ENCODE measurements around the gene DNAH10.

DNAH10 gene

GRCh38 chr12:123828120-123828519 is 66.0 kb downstream of the DNAH10 start:
- TF ChIP-seq ZNF274 (IDR thresholded peaks at IDR 0.05; ENCODE audit: low read depth, low read length), result no peak
- TF ChIP-seq YY1 (IDR thresholded peaks at IDR 0.05; ENCODE audit: insufficient read depth, insufficient read length), result no peak
- TF ChIP-seq SUZ12 (IDR thresholded peaks at IDR 0.05; ENCODE audit: extremely low read depth, insufficient read depth, insufficient read length), result no peak
- no peak for DNase-seq (ENCODE audit: low read depth, low spot score)
- H3K9me3 ChIP-seq (ENCODE audit: insufficient read depth, low read length), result peaks cover 46% of the 10 kb centered on the region

GRCh38 chr12:123828854-123829547 is 66.9 kb downstream of the DNAH10 start:
- H3K27me3 ChIP-seq (ENCODE audit: insufficient read depth, insufficient read length), result peaks cover 2% of the 10 kb centered on the region
- no peak for DNase-seq (ENCODE audit: low read depth, low spot score)
- no peaks in the 10 kb centered on the region for H3K36me3 ChIP-seq (ENCODE audit: insufficient read depth, insufficient read length, low read length)
- H3K4me1 ChIP-seq (ENCODE audit: insufficient read depth, insufficient read length), result no peaks in the 10 kb centered on the region
- H3K9ac ChIP-seq (ENCODE audit: insufficient read length, low read depth), result no peak overlapping the region
- no peak for TF ChIP-seq YY1 (IDR thresholded peaks at IDR 0.05; ENCODE audit: insufficient read depth, insufficient read length)
- TF ChIP-seq ZNF274 (IDR thresholded peaks at IDR 0.05; ENCODE audit: low read depth, low read length), result no peak
- peaks cover 46% of the 10 kb centered on the region for H3K9me3 ChIP-seq (ENCODE audit: insufficient read depth, low read length)
- no peak overlapping the region for H3K4me3 ChIP-seq (ENCODE audit: insufficient read length, low read depth)

More at GRCh38 chr12:123828120-123828519, 66.0 kb downstream of the DNAH10 start:
- H3K9ac ChIP-seq (ENCODE audit: insufficient read length, low read depth), result no peak overlapping the region
- H3K4me1 ChIP-seq (ENCODE audit: insufficient read depth, insufficient read length), result no peaks in the 10 kb centered on the region
- no peak overlapping the region for H3K4me3 ChIP-seq (ENCODE audit: insufficient read length, low read depth)
- no peaks in the 10 kb centered on the region for H3K36me3 ChIP-seq (ENCODE audit: insufficient read depth, insufficient read length, low read length)
- H3K27me3 ChIP-seq (ENCODE audit: insufficient read depth, insufficient read length), result peaks cover 2% of the 10 kb centered on the region

- no peaks in the 10 kb centered on the region for H3K4me1 ChIP-seq (ENCODE audit: insufficient read depth, insufficient read length)
- peaks cover 46% of the 10 kb centered on the region for H3K9me3 ChIP-seq (ENCODE audit: insufficient read depth, low read length)
- no peak for DNase-seq (ENCODE audit: low read depth, low spot score)
- no peaks in the 10 kb centered on the region for H3K36me3 ChIP-seq (ENCODE audit: insufficient read depth, insufficient read length, low read length)
- no peak for TF ChIP-seq SUZ12 (IDR thresholded peaks at IDR 0.05; ENCODE audit: extremely low read depth, insufficient read depth, insufficient read length)
- TF ChIP-seq YY1 (IDR thresholded peaks at IDR 0.05; ENCODE audit: insufficient read depth, insufficient read length), result no peak
- TF ChIP-seq ZNF274 (IDR thresholded peaks at IDR 0.05; ENCODE audit: low read depth, low read length), result no peak
- H3K9ac ChIP-seq (ENCODE audit: insufficient read length, low read depth), result no peak overlapping the region
- peaks cover 2% of the 10 kb centered on the region for H3K27me3 ChIP-seq (ENCODE audit: insufficient read depth, insufficient read length)
- H3K4me3 ChIP-seq (ENCODE audit: insufficient read length, low read depth), result no peak overlapping the region
Observed at GRCh38 chr12:123829561-123829960, 67.5 kb downstream of the DNAH10 start.

GRCh38 chr12:123830675-123831074 is 68.6 kb downstream of the DNAH10 start:
- H3K4me3 ChIP-seq (ENCODE audit: insufficient read length, low read depth), result no peak overlapping the region
- peaks cover 2% of the 10 kb centered on the region for H3K27me3 ChIP-seq (ENCODE audit: insufficient read depth, insufficient read length)
- H3K36me3 ChIP-seq (ENCODE audit: insufficient read depth, insufficient read length, low read length), result no peaks in the 10 kb centered on the region
- TF ChIP-seq YY1 (IDR thresholded peaks at IDR 0.05; ENCODE audit: insufficient read depth, insufficient read length) (no peak), ZNF274 (IDR thresholded peaks at IDR 0.05; ENCODE audit: low read depth, low read length) (no peak), SUZ12 (IDR thresholded peaks at IDR 0.05; ENCODE audit: extremely low read depth, insufficient read depth, insufficient read length) (no peak)
- H3K9me3 ChIP-seq (ENCODE audit: insufficient read depth, low read length), result peaks cover 54% of the 10 kb centered on the region
- H3K4me1 ChIP-seq (ENCODE audit: insufficient read depth, insufficient read length), result no peaks in the 10 kb centered on the region
- no peak overlapping the region for H3K9ac ChIP-seq (ENCODE audit: insufficient read length, low read depth)
- no peak for DNase-seq (ENCODE audit: low read depth, low spot score)

- no peaks in the 10 kb centered on the region for H3K36me3 ChIP-seq (ENCODE audit: insufficient read depth, insufficient read length, low read length)
- no peak overlapping the region for H3K9ac ChIP-seq (ENCODE audit: insufficient read length, low read depth)
- H3K27me3 ChIP-seq (ENCODE audit: insufficient read depth, insufficient read length), result peaks cover 2% of the 10 kb centered on the region
- H3K4me1 ChIP-seq (ENCODE audit: insufficient read depth, insufficient read length), result no peaks in the 10 kb centered on the region
- DNase-seq (ENCODE audit: low read depth, low spot score), result no peak
- peaks cover 44% of the 10 kb centered on the region for H3K9me3 ChIP-seq (ENCODE audit: insufficient read depth, low read length)
- no peak overlapping the region for H3K4me3 ChIP-seq (ENCODE audit: insufficient read length, low read depth)
- no peak for TF ChIP-seq YY1 (IDR thresholded peaks at IDR 0.05; ENCODE audit: insufficient read depth, insufficient read length)
- no peak for TF ChIP-seq SUZ12 (IDR thresholded peaks at IDR 0.05; ENCODE audit: extremely low read depth, insufficient read depth, insufficient read length)
- TF ChIP-seq ZNF274 (IDR thresholded peaks at IDR 0.05; ENCODE audit: low read depth, low read length), result no peak
Observed at GRCh38 chr12:123832052-123832451, 70.0 kb downstream of the DNAH10 start.

- no peaks in the 10 kb centered on the region for H3K4me1 ChIP-seq (ENCODE audit: insufficient read depth, insufficient read length)
- H3K9me3 ChIP-seq (ENCODE audit: insufficient read depth, low read length), result peaks cover 26% of the 10 kb centered on the region; the same call in 1 of the 2 replicates
- no peak for DNase-seq (ENCODE audit: low read depth, low spot score)
- H3K4me3 ChIP-seq (ENCODE audit: insufficient read length, low read depth), result no peak overlapping the region
- H3K9ac ChIP-seq (ENCODE audit: insufficient read length, low read depth), result no peak overlapping the region
- H3K36me3 ChIP-seq (ENCODE audit: insufficient read depth, insufficient read length, low read length), result no peaks in the 10 kb centered on the region
- TF ChIP-seq ZNF274 (IDR thresholded peaks at IDR 0.05; ENCODE audit: low read depth, low read length), result no peak
- no peak for TF ChIP-seq SUZ12 (IDR thresholded peaks at IDR 0.05; ENCODE audit: extremely low read depth, insufficient read depth, insufficient read length)
- TF ChIP-seq YY1 (IDR thresholded peaks at IDR 0.05; ENCODE audit: insufficient read depth, insufficient read length), result no peak
- H3K27me3 ChIP-seq (ENCODE audit: insufficient read depth, insufficient read length), result no peaks in the 10 kb centered on the region
Observed at GRCh38 chr12:123833830-123834229, 71.7 kb downstream of the DNAH10 start.

GRCh38 chr12:123834845-123835244 is 72.7 kb downstream of the DNAH10 start:
- no peak overlapping the region for H3K9ac ChIP-seq (ENCODE audit: insufficient read length, low read depth)
- no peaks in the 10 kb centered on the region for H3K36me3 ChIP-seq (ENCODE audit: insufficient read depth, insufficient read length, low read length)
- peaks cover 16% of the 10 kb centered on the region; the same call in 1 of the 2 replicates for H3K9me3 ChIP-seq (ENCODE audit: insufficient read depth, low read length)
- H3K4me3 ChIP-seq (ENCODE audit: insufficient read length, low read depth), result no peak overlapping the region
- H3K4me1 ChIP-seq (ENCODE audit: insufficient read depth, insufficient read length), result no peaks in the 10 kb centered on the region
- no peaks in the 10 kb centered on the region for H3K27me3 ChIP-seq (ENCODE audit: insufficient read depth, insufficient read length)
- TF ChIP-seq SUZ12 (IDR thresholded peaks at IDR 0.05; ENCODE audit: extremely low read depth, insufficient read depth, insufficient read length) (no peak), ZNF274 (IDR thresholded peaks at IDR 0.05; ENCODE audit: low read depth, low read length) (no peak), YY1 (IDR thresholded peaks at IDR 0.05; ENCODE audit: insufficient read depth, insufficient read length) (no peak)
- no peak for DNase-seq (ENCODE audit: low read depth, low spot score)
